ENCODE data around the gene PSME3IP1.

DNA sequence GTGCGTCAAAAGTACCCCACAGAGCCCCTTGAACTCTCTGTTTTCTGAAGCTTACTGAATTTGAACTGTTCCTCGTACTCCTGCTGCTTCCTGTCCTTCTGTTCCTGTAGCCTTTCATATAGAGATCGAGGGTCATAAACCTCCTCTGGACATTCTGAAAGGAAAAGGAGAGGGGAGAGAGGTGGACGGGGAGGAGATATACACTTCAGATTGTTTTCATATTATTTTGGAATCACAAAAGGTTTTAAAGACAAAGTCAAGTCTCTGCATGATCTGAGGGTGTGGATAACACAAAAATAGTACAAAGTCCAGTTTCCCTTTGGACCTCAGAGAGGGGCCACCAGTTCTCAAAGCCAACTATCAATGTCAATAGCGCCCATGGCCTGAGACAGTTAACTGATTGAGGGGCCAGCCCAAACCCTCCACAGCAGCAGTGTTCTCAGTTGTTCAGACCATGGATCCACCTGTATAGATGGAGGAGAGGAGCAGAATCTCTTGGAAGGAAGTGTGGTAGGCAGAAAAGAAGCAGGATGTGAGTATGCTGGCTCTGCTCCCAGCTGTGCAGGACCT, 13.0 kb downstream of the PSME3IP1 start:
- TF ChIP-seq, protein P1, sequence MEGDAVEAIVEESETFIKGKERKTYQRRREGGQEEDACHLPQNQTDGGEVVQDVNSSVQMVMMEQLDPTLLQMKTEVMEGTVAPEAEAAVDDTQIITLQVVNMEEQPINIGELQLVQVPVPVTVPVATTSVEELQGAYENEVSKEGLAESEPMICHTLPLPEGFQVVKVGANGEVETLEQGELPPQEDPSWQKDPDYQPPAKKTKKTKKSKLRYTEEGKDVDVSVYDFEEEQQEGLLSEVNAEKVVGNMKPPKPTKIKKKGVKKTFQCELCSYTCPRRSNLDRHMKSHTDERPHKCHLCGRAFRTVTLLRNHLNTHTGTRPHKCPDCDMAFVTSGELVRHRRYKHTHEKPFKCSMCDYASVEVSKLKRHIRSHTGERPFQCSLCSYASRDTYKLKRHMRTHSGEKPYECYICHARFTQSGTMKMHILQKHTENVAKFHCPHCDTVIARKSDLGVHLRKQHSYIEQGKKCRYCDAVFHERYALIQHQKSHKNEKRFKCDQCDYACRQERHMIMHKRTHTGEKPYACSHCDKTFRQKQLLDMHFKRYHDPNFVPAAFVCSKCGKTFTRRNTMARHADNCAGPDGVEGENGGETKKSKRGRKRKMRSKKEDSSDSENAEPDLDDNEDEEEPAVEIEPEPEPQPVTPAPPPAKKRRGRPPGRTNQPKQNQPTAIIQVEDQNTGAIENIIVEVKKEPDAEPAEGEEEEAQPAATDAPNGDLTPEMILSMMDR (IDR thresholded peaks at IDR 0.05) = no peak
- TF ChIP-seq POLR2A (IDR thresholded peaks at IDR 0.05) = no peak
